ENCODE data around the gene NTNG2. TPM values are rescaled to one million over a fixed set of nuclear protein-coding genes. Genes with fewer than 3 reads are reported as not detected.
"Not testable (repeated sequence)": the region's sequence is repeated elsewhere in the genome, so short reads cannot be mapped to it uniquely, and the experiment has no call there.

NTNG2 gene
- total and polyA plus RNA-seq, 8 donors, result under 0.01 to 8.1 (median 0.31) TPM; not detected in 1

GRCh38 chr9:132127888-132128534 lies 33.8 kb upstream of the NTNG2 start:
- 63 to 80% (median 69%) methylated on average over 15 of the region's 15 CpGs for WGBS, 5 donors
- H3K9me3 ChIP-seq, result no peaks in the 10 kb centered on the region
- DNase-seq, result no peak
- peaks cover 0 to 4% (median 0%) of the 10 kb centered on the region in 4 donors for H3K4me1 ChIP-seq
- H3K27ac ChIP-seq, result no peak overlapping the region
- intact Hi-C loops (cut with DNase I; ENCODE audit: low total_unique reads), result no loop called here
- TF ChIP-seq EP300 (IDR thresholded peaks at IDR 0.05) (no peak), CTCF (IDR thresholded peaks at IDR 0.05) (no peak), POLR2AphosphoS5 (IDR thresholded peaks at IDR 0.05) (no peak), POLR2A (IDR thresholded peaks at IDR 0.05) (no peak)
- no peaks in the 10 kb centered on the region for H3K36me3 ChIP-seq
- H3K4me3 ChIP-seq, result no peak overlapping the region
- H3K27me3 ChIP-seq, result peaks cover 2 to 92% (median 53%) of the 10 kb centered on the region in 3 donors

DNA sequence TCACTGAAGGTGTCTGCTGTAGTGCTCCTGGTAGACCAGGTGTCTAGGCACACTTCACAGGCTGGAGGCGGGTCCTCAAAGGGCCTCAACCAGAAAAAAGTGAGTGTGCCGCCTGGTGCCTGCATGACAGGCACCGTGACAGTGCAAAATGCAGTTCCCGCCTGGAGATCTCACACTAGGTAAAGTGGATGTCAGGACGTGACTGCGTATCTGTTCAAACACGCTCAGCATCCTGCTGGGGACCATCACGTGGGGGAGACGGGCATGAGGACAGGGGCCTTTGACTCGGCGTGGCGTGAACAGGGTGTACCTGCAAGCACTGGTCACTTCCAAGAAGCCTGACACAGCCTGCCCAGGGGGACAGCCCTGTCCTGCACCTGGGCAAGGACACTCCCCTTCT lies 32.3 kb upstream of the NTNG2 start:
- Histone ChIP-seq H3K27ac (no peak overlapping the region), H3K27me3 (peaks cover 2 to 96% (median 57%) of the 10 kb centered on the region in 3 donors), H3K4me1 (peaks cover 0 to 4% (median 0%) of the 10 kb centered on the region in 4 donors), H3K4me3 (no peak overlapping the region), H3K36me3 (no peaks in the 10 kb centered on the region), H3K9me3 (no peaks in the 10 kb centered on the region)
- intact Hi-C loops (cut with DNase I; ENCODE audit: low total_unique reads), result no loop called here
- TF ChIP-seq POLR2AphosphoS5 (IDR thresholded peaks at IDR 0.05) (no peak), EP300 (IDR thresholded peaks at IDR 0.05) (no peak), POLR2A (IDR thresholded peaks at IDR 0.05) (no peak), CTCF (IDR thresholded peaks at IDR 0.05) (no peak)
- no peak for DNase-seq
- 71 to 83% (median 75%) methylated on average over 12 of the region's 12 CpGs for WGBS, 5 donors

DNA sequence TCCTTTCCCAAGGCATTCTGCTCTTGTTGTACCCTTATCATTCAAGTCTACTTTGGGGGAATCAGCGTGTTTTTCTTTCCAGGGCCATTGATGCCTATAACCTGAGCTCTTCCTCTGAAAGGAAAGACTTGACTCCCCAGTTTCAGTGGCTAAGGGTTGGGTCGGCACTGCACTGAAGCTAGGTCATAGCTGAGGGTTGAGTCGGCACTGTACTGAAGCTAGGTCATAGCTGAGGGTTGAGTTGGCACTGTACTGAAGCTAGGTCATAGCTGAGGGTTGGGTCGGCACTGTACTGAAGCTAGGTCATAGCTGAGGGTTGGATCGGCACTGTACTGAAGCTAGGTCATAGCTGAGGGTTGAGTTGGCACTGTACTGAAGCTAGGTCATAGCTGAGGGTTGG lies 27.8 kb upstream of the NTNG2 start:
- H3K36me3 ChIP-seq; H3K27ac ChIP-seq; H3K9me3 ChIP-seq; H3K4me1 ChIP-seq; DNase-seq; intact Hi-C loops (cut with DNase I; ENCODE audit: low total_unique reads); H3K4me3 ChIP-seq: not testable (repeated sequence)
- H3K27me3 ChIP-seq, result peaks cover 0 to 95% (median 32%) of the 10 kb centered on the region in 3 donors
- 56 to 90% (median 68%) methylated on average over 5 of the region's 5 CpGs for WGBS, 5 donors

- no peak overlapping the region for H3K27ac ChIP-seq
- H3K27me3 ChIP-seq, result peaks cover 0 to 95% (median 38%) of the 10 kb centered on the region in 3 donors
- intact Hi-C loops (cut with DNase I; ENCODE audit: low total_unique reads), result no loop called here
- DNase-seq, result no peak
- H3K9me3 ChIP-seq, result no peaks in the 10 kb centered on the region
- no peaks in the 10 kb centered on the region for H3K4me1 ChIP-seq
- no peaks in the 10 kb centered on the region for H3K36me3 ChIP-seq
- no peak overlapping the region for H3K4me3 ChIP-seq
- 86 to 94% (median 87%) methylated on average over 5 of the region's 5 CpGs for WGBS, 5 donors
- no peak for TF ChIP-seq POLR2AphosphoS5 (IDR thresholded peaks at IDR 0.05)
- no peak for TF ChIP-seq EP300 (IDR thresholded peaks at IDR 0.05)
- TF ChIP-seq POLR2A (IDR thresholded peaks at IDR 0.05), result no peak
- TF ChIP-seq CTCF (IDR thresholded peaks at IDR 0.05), result no peak
Measured at GRCh38 chr9:132135456-132135855, 26.4 kb upstream of the NTNG2 start.

DNA sequence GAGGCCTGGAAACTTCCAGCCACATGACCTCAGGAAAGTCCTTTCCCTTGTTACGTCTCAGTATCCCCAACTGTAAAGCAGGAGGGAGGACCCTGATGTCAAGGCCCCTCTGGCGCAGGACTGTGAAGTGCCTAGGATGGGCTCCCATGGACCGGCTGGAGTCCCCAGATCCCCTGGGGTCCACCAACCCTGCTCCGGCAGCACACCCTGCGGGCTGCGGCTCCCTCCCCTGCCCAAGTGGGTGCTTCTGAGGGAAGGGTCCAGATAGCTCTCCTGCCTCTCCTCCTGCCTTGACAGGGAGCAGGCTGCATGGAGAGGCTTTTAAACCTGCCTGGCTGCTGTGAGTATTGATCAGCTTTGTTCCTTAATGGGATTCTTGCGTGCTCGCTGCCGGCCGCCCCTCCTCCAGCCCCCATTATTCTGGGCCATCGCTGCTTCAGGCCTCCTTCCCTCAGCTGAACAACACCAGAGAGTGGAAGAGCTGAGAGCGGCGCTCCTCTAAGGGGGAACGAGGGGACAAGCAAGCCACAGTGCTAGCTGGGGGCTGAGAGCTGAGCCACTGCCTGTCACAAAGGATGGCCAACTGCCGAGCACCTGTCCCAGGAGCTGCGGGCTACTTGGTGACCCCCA lies 25.6 kb upstream of the NTNG2 start:
- 42 to 67% (median 51%) methylated on average over 12 to 16 of the region's 16 CpGs for WGBS, 5 donors

More for the DNA sequence above, 25.6 kb upstream of the NTNG2 start:
- TF ChIP-seq CTCF (IDR thresholded peaks at IDR 0.05) (no peak), POLR2AphosphoS5 (IDR thresholded peaks at IDR 0.05) (no peak), POLR2A (IDR thresholded peaks at IDR 0.05) (no peak), EP300 (IDR thresholded peaks at IDR 0.05) (no peak)
- H3K36me3 ChIP-seq, result no peaks in the 10 kb centered on the region
- no peak overlapping the region for H3K4me3 ChIP-seq
- peaks cover 0 to 4% (median under 1%) of the 10 kb centered on the region in 4 donors for H3K4me1 ChIP-seq
- H3K9me3 ChIP-seq, result no peaks in the 10 kb centered on the region
- no peak for DNase-seq
- H3K27ac ChIP-seq, result no peak overlapping the region
- peaks cover 0 to 95% (median 45%) of the 10 kb centered on the region in 3 donors for H3K27me3 ChIP-seq
- intact Hi-C loops (cut with DNase I; ENCODE audit: low total_unique reads), result no loop called here

All from stomach (tissue), 9 donors.